Femur (tissue), 1 donor: ENCODE measurements around the gene TM2D1.
"Not testable (repeated sequence)": the region's sequence is repeated elsewhere in the genome, so short reads cannot be mapped to it uniquely, and the experiment has no call there.

Source experiments
- DNase-seq: peaks from one replicate; pipeline ENCODE4 v3.0.0-alpha.2; 2017

The TM2D1 gene

DNA sequence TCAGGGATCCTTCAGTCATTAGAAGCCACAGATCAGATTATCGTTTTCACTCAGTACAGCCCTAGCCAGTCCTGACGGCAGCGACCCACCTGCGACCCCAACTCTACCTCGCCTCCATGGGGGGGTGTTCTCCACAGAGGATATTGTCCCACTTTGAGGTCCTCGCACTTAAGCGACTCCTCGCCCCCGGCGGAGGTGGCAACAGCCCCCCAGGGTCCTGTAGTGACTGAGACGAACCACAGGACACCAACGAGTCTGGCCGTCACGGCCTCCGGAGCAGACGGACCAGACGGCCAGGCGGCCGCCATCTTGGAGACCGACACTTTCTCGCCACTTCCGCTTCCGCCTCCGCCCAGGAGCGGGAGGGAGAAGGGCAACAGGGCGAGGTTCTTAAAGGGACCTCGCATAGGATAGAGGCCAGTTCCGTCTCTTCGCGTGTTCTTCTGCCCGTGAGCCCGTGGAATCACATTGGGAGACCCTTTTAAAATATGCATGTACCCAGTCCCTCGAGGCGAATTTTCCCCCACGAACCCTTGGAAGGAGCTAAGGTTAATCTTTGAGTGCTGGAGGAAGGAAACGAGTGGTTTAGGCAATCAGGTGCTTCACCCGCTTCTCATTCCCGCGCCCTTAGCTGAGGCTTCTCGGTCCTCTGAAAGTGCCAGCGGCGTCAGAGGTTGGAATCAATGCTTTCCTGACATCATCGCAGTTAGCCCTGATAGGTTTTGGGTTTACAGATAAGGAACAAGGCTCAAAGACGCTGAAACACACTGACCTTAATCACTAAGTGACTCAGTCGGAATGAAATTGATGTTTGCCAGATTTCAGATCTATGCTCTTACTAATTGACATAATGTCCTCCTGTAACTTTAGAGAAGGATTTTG lies at the start of gene TM2D1:
Gene TM2D1 (minus strand): TSS at position 329 of the 882 bp plus-strand sequence. CDS start 21 bp downstream, at position 308.
- DNase-seq, result peak; percentile 95

DNA sequence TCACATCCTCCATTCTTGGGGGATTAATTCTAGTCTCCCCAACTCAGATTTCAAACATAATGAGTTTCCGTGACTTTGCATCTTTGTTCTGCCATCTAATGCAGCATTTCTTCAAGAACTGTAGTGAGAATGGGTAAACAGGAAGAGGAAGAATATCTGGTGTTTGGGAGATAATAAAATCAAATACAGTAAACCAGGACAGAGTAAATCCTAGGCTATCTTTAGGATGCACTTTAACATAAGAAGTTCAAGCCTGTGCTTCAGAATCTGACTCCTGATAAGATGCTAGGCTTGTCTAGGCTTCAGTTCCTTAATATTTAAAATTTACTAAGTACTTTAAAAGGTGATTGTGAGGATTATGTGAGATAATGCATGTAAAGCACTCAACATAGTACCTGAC lies 45.2 kb upstream of the TM2D1 start:
- no peak for DNase-seq

DNA sequence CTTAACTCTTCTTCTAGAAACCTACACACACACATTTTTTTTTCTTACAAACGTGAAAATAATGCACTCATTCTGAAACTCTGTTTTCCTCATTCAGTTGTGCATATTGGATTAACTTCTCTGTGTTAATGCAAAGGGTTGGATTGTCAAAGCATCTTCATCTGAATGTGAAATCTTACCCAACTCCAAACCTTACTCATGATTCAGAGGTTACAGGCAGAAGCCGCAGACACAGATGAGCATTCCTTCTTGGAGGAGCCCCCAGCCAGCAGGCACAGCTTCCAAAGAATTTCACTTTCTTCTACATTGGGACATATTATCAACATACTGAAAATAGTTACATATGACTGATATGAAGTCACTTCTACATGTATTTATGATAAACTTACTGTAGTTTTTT lies 33.0 kb upstream of the TM2D1 start:
- no peak for DNase-seq

DNA sequence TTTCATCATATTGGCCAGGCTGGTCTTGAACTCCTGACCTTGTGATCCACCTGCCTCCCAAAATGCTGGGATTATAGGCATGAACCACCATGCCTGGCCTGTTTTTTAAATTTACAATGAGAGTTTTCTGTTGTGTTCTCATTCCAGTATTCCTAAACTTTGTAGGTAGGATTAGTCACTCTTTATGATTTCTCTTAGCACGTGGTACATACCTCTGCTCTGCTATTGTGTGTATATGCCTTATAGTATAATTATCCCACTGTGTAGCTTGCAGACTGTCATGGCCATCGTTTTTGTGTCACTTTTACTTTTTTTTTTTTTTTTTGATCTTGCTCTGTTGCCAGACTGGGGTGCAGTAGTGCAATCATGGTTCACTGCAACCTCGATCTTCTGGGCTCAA lies 31.8 kb upstream of the TM2D1 start:
- DNase-seq, result no peak

DNA sequence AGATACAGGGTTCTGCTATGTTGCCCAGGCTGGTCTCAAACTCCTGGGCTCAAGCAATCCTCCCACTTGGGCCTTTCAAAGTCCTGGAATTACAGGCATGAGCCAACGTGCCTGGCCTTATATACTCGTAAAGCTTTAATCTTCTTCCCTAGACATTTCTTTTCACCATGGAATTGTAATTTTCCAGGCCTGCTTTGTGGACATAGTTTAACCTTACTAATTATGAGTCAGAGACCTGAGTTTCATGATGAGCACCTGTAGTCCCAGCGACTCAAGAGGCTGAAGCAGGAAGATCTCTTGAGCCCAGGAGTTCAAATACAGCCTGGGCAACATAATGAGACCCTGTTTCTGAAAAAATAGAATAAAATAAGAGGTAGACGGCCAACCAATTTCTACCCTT lies 29.6 kb upstream of the TM2D1 start:
- no peak for DNase-seq

DNA sequence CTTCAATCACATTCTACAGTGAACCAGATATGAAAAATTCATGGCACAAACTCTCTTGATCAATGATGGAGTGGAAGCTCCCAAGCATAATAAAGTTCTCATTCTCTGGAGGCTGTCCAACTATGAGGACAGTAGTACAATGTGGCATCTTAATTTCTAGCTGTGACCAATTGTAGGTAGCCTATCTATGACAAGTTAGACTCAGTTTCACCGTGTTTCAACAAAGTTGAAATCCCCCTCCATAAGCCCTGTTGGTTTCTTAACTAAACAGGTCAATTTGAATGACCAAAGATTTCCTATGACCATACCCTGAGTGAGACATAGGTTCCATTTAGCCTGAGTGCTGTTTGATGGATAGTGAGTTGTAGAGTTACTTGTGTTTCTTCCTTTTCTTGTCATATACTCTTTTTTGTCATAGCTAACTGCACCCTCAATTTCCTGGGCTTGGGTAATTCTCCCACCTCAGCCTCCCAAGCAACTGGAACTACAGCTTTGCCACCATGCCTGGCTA lies 29.1 kb upstream of the TM2D1 start:
- no peak for DNase-seq

DNA sequence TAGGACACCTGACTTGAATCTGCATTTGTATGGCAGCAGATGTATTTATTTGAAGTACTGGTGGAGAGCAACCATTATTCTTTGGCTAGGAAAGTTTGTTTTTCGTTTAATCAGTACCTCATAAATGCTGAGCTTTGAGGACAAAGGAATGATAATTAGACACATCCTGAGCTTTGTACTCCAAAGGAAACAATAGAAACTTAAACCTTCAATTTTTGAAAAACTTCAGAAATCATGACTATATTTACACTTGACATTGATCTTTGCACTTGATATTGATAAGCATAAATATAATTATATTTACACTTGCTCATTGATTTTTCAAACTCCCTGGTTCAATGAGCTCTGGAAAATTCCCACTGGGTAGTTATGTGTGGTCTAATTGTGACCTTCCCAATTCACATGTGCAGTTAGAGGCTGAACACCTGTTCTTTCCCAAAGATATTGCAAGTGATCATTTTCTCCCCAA lies 28.0 kb upstream of the TM2D1 start:
- DNase-seq, result no peak

DNA sequence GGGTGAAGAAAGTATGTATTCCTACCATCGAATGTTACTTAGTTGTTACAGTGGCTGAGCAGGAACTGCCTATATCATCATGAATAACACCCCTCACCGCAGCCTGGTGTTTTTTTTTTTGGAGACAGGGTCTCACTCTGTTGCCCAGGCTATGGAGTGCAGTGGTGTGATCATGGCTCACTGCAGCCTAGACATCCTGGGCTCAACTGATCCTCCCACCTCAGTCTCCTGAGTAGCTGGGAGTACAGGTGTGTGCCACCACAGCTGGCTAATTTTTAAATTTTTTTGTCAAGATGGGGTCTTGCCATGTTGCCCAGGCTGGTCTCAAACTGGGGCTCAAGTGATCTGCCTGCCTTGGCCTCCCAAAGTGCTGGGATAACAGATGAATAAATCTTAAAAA lies 24.6 kb upstream of the TM2D1 start:
- DNase-seq, result no peak

DNA sequence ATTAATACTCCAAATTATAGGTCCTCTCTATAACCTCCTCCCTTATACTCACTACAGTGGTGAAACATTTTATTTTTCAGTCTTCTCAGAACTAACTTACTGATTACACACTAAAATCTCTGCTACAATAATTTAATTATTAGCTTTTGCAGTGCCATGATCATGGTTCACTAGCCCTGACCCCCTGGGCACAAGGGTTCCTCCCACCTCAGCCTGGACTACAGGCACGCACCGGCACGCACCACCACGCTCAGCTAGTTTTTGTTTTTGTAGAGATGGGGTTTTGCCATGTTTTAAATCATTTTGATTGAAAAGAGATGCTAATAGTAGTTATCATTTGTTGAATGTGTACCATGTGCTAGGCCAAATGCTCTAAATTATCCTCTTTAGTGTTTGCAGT lies 23.6 kb upstream of the TM2D1 start:
- DNase-seq, result no peak

DNA sequence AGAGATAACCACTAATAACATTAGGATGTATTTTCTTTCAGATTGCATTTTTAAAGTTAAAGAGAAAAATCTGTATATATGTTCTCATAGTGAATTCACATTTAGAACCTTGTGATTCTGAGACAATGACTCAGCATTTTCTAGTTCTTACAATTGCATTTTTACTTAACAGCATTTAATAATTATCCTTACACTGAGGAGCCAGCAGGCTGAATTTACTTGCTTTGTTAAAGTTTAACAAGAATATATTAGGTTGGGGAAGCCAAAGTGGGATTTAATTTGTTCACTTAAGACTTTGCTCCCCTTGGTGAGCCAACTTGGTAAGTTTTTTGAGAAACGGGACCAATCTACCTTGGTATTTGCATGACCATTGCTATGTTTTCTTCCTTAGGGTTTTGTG lies 21.9 kb upstream of the TM2D1 start:
- DNase-seq, result no peak

DNA sequence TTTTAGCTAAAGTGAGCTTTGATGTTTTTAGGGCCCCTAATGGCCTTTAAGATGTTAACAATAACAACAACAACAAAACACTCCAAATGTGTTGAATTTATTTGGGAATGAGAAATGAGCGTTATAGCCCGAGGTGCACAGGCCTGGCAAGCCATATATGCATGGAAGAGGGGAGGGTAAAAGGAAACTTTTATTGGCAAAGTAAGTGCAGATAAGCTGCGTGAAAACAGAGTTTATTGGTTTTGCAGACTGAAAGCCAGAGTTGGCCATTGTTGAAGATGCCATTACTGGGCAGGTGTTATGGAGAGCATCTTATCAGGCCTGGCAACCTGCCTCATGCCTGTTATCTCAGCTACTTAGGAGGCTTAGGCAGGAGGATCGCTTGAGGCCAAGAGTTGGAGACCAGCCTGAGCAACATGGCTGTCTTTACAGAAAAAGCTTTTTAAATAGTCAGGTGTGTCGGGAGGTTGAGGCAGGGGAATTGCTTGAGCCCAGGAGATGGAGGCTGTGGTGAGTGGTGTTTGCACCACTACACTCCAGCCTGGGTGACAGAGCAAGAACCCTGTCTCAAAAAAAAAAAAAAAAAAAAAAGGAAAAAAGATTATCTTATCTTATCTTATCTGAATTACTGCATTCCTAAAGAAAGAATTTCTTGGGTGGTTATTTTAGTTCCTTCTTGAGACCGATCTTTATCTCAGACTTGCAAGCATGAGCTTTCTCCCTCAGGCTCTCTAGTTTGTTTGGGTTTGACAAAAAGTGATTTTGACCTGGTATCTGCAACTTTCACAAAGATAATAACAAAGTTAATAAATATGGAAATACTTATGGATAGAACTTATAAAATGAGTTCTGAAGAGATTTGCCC lies 19.0 kb upstream of the TM2D1 start:
- DNase-seq, result no peak

DNA sequence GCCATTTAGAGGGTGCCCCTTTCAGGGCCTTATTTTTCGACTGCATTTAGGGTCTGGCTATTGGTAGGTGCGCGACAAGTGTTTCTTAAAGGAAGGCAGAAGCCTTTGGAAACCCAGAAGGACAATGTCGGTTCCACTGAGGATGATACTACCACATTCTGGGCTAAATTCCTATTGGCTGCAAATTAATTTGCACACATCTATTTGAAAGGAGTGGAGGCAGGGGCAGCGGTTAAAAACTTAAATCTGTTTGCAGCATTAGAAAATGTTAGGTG lies 18.4 kb upstream of the TM2D1 start:
- no peak for DNase-seq

DNA sequence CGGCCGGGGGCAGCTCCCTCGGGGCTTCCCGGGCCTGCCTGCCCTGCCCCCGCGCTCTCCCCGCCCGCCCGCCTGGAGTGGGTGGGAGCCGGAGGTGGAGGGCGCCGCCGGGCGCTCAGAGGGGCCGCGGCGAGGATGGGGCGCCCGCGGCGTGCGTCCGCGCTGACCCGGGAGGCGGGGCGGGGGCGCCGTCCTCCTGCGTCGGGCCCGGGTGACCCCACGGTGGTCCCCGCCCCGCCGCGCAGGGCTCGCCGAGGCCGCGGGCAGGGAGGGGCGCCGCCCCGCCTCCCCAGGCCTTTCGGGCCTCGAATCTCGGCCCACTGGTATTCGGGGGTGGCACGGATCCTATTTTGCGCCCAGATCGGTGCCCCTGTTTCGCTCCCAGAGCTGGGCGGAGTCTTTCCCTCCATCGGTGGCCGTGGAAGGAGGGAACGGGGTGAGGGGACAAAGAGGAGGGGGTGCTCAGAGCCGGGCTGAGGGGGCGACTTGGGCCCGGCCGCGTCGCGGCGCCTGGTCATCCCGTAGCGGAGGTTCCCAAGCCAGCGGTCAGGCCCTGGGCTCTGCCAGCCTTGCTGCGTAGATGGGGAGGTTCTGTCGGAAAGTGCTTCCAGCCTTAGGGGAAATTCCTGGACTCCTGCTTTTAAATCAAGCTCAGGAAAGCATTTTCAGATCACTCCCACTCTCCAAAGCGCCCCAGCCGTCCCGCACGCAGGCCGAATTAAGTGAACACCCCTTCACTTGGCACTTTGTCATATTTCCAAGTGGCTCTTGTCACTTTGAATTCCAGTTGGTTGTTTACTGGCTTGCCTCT lies 17.9 kb upstream of the TM2D1 start:
- DNase-seq, result peak; percentile 66

DNA sequence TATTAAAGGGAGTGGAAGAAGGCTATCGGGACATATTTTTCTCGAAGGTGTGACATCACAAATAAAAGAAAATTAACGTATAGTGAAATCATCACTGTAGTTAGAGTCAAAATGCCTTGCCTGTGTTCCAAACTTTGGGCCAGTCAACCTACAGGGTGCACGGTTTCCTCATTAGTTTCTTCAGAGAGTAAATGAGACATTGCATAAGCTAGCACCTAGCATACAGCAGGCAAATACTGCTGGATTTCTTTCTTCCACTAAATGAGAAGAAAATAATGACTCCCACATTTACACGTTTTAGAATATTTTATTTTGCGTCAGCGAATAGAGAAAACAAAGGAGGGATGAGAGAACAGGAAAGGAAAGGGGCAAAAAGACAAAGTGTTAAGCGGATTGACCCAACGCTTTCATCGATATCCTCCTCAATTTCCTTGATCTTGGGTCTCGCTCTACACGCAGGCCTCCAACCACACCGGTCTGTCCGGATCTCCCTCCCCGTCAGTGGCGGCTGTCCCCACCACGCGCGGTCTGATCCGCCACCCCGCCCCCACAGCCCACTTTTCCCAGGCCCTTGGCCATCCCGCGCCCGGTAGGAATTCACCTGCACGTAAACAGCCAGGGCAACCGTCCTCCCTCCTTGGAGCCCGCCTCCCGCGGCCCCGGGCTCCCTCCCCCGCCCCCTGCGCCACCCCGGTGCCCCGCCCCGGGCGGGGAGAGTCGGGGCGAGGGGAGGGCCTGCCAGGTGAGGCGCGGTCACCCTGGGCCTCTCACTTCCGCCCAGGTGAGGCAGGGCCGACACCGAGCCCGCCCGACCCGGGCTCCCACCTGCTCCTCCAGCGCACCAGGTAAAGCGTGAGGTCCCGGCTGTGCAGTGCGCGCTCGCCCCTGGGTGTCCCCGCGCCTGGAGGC lies 17.0 kb upstream of the TM2D1 start, which contains the start of gene PATJ:
Gene PATJ (plus strand): TSS at position 770 of the 909 bp plus-strand sequence. CDS start 20,413 bp downstream, outside the sequence.
- DNase-seq, result peak; percentile 69

DNA sequence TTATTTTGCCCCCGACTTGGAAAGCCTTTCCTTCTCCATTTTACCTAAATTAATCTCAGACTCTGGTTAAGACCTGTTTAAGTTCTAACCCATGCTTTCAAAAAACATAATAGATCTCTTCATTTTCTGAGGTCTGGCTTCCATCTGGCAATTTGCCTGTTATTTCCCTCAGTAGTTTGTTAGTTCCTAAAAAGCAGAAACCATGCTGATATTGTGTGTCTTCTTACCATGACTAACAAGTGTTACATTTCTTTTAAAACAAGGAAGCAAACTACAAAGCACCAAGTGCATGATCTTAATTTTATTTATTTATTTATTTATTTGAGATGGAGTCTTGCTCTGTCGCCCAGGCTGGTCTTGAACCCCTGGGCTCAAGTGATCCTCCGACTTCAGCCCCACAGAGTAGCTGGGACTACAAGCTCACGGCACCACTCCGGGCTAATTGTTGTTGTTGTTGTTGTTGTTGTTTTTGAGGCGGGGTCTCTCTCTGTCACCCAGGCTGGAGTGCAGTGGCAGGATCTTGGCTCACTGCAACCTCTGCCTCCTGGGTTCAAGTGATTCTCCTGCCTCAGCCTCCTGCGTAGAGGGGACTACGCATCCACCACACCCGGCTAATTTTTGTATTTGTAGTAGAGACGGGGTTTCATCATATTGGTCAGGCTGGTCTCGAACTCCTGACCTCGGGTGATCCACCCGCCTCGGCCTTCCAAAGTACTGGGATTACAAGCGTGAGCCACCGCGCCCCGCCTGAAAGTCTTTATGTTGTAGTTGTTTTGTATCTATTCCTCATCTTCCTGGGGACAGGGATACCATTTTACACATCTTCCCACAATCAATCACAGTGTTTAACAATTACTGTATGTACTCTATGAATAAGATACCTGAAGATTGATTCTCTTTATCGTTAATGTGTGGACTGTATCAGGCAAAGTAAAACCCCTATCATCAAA lies 16.1 kb upstream of the TM2D1 start:
- no peak for DNase-seq

DNA sequence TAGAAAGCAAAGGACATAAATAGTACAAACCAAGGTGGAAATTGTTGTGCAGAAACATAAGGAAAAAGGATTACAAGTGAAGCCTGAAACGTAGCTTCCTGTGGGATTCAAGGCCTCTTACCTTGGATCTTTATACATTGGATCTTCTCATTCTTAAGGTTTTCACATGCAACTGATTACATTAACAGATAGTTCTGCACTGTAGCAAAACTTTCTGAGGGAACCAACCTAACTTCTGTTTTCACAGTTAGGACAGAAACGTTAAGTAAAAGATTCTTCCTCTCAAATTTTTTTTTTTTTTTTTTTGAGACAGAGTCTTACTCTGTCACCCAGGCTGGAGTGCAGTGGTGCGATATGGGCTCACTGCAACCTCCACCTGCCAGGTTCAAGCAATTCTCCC lies 7.8 kb upstream of the TM2D1 start:
- DNase-seq, result no peak

DNA sequence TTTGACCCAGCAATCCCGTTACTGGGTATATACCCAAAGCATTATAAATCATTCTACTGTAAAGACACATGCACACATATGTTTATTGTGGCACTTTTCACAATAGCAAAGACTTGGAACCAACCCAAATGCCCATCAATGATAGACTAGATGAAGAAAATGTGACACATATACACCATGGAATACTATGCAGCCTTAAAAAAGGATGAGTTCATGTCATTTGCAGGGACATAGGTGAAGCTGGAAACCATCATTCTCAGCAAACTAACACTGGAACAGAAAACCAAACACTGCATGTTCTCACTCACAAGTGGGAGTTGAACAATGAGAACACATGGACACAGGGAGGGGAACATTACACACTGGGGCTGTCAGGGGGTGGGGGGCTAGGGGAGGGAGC lies 5.7 kb upstream of the TM2D1 start:
- not testable (repeated sequence) for DNase-seq

DNA sequence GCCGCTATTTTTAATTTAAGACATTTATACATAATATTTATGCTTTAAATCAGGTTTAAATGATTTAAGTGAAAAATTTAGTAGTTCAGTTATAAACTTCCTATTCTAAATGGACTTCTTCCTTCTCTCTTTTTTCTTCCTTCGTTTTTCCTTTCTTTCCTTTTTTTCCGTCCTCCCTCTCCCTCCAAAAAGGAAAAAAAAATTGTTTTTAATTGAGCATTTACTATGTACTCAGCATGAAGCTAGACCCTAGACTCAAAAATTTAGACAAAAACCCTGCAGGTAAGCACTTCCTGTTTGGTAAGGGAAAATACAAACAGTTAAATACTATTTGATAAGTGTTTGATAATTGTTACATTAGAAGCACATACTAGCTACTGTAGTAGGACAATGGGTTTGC lies 2.6 kb upstream of the TM2D1 start:
- no peak for DNase-seq

DNA sequence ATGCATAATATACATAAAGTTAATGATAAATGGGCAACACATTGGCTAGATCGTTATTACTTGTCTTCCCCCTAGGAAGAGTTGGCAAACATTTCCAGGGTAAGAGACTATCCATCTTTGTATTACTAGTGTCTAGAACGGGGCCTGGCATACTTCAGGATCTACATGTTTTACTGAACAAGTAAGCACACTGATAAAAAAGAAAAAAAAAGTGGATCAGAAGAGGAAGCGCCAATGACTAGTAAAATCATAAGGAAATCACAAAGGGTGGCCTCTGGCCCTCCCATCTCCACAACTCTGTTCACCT lies 482 bp downstream of the TM2D1 start:
- DNase-seq, result no peak

DNA sequence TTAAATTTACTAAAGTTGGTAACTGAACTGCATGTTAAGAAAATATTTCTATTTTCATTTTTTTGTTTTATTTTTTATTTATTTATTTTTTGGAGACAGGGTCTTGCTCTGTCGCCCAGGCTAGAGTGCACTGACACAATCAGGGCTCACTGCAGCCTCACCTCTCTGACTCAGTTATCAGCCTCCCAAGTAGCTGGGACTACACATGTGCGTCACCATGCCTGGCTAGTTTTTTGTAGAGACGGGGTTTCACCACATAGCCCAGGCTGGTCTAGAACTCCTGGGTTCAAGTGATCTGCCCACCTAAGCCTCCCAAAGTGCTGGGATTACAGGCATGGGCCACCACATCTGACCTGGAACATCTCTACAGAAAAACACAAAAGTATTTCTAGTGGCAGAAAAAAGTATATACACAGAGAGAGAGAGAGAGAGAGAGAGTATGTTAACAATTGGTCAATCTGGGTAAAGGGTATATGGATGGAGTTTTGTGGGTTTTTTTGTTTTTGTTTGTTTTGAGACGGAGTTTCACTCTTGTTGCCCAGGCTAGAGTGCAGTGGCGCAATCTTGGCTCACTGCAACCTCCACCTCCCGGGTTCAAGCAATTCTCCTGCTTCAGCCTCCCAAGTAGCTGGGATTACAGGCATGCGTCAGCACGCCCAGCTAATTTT lies 5.8 kb downstream of the TM2D1 start:
- DNase-seq, result not testable (repeated sequence)
